GM18951 (cell line): ENCODE results near the gene HNRNPA2B1.
A peak's percentile ranks its signal among the peaks of the same experiment; 100 is the strongest.

Experiments used
- POLR2A ChIP-seq: IDR thresholded peaks from 4 replicates; pipeline ENCODE4 v1.6.1; 2011; ENCODE audit warnings: mild to moderate bottlenecking; ENCODE audit not compliant: insufficient read length, insufficient read depth; ENCODE audit errors: extremely low read depth
- in situ Hi-C: fragments of 300-500 bp; cut with MboI; formaldehyde crosslinking; loops from one replicate; pipeline ENCODE4 v1.12.0; 2022; ENCODE audit warnings: low sequenced_read_pairs, mixed read lengths, inconsistent platforms; ENCODE audit not compliant: unreplicated experiment

HNRNPA2B1 gene

GRCh38 chr7:26200444-26201246, at the start of gene HNRNPA2B1:
Gene HNRNPA2B1 (minus strand): TSS chr7:26200746. CDS start chr7:26200577, 169 bp downstream.
- peak; percentile 100 for TF ChIP-seq POLR2A
- in situ Hi-C loops = no loop called here

GRCh38 chr7:26250239-26250638, 49.7 kb upstream of the HNRNPA2B1 start:
- in situ Hi-C loops = no loop called here
- no peak for TF ChIP-seq POLR2A

GRCh38 chr7:26245150-26245549, 44.6 kb upstream of the HNRNPA2B1 start:
- in situ Hi-C loops = no loop called here
- no peak for TF ChIP-seq POLR2A

GRCh38 chr7:26238032-26238431, 37.5 kb upstream of the HNRNPA2B1 start:
- in situ Hi-C loops = no loop called here
- no peak for TF ChIP-seq POLR2A

GRCh38 chr7:26237035-26237807, 36.7 kb upstream of the HNRNPA2B1 start:
- TF ChIP-seq POLR2A = no peak
- in situ Hi-C loops = no loop called here

- TF ChIP-seq POLR2A = no peak
- in situ Hi-C loops = no loop called here
Measured at GRCh38 chr7:26233902-26234511, 33.5 kb upstream of the HNRNPA2B1 start.

GRCh38 chr7:26227987-26228386, 27.4 kb upstream of the HNRNPA2B1 start:
- in situ Hi-C loops = no loop called here
- TF ChIP-seq POLR2A = no peak

- in situ Hi-C loops = no loop called here
- no peak for TF ChIP-seq POLR2A
Measured at GRCh38 chr7:26224359-26224758, 23.8 kb upstream of the HNRNPA2B1 start.

GRCh38 chr7:26216049-26216448, 15.5 kb upstream of the HNRNPA2B1 start:
- TF ChIP-seq POLR2A = no peak
- in situ Hi-C loops = no loop called here

GRCh38 chr7:26213807-26214515, 13.4 kb upstream of the HNRNPA2B1 start:
- TF ChIP-seq POLR2A = no peak
- in situ Hi-C loops = no loop called here

- in situ Hi-C loops = no loop called here
- TF ChIP-seq POLR2A = no peak
Measured at GRCh38 chr7:26212921-26213718, 12.6 kb upstream of the HNRNPA2B1 start.

- no peak for TF ChIP-seq POLR2A
- in situ Hi-C loops = no loop called here
Measured at GRCh38 chr7:26208040-26208439, 7.5 kb upstream of the HNRNPA2B1 start.
